GM23338 (cell line): ENCODE data around the gene ABCA7.

Source experiments
- CREB1 ChIP-seq: fragments of 250-450 bp; sonication (Bioruptor Pico); IDR thresholded peaks from 2 replicates; pipeline ENCODE4 v1.5.0; 2020; ENCODE audit warnings: low read depth, mild to moderate bottlenecking, moderate library complexity
- CTCF ChIP-seq, 2 experiments: fragments of 200-600 bp in 1 of 2; sonication (generic) in 1 of 2; conservative IDR thresholded peaks; 2 replicates each; pipeline versions ENCODE4 v1.5.1 to v1.6.1; 2016 to 2017; ENCODE audit warnings: antibody characterized with exemption in 2 of 2, low read depth in 2 of 2, mild to moderate bottlenecking in 2 of 2, moderate library complexity in 1 of 2
- ETS1 ChIP-seq: IDR thresholded peaks from 2 replicates; pipeline ENCODE4 v1.6.1; 2016; ENCODE audit warnings: antibody characterized with exemption
- EZH2 ChIP-seq: fragments of 200-600 bp; sonication (generic); IDR thresholded peaks from one replicate; pipeline ENCODE4 v1.8.0; 2017; ENCODE audit warnings: antibody characterized with exemption, mild to moderate bottlenecking, low read depth; ENCODE audit not compliant: unreplicated experiment
- EZH2phosphoT487 ChIP-seq: fragments of 200-600 bp; sonication (generic); IDR thresholded peaks from one replicate; pipeline ENCODE4 v1.8.1; 2018; ENCODE audit warnings: antibody characterized with exemption; ENCODE audit not compliant: unreplicated experiment
- JUNB ChIP-seq: IDR thresholded peaks from one replicate; pipeline ENCODE4 v1.6.1; 2016; ENCODE audit warnings: antibody characterized with exemption; ENCODE audit not compliant: unreplicated experiment
- POLR2AphosphoS5 ChIP-seq: IDR thresholded peaks from 2 replicates; pipeline ENCODE4 v1.6.1; 2016; ENCODE audit warnings: antibody characterized with exemption, low read depth
- REST ChIP-seq: IDR thresholded peaks from one replicate; pipeline ENCODE4 v1.6.1; 2018; ENCODE audit warnings: antibody characterized with exemption; ENCODE audit not compliant: unreplicated experiment
- STAT1 ChIP-seq: IDR thresholded peaks from one replicate; pipeline ENCODE4 v1.6.1; 2016; ENCODE audit warnings: antibody characterized with exemption; ENCODE audit not compliant: unreplicated experiment
- ZNF114 ChIP-seq: fragments of 250-450 bp; sonication (Bioruptor Pico); IDR thresholded peaks from 2 replicates; pipeline ENCODE4 v1.5.0; 2020; ENCODE audit warnings: mild to moderate bottlenecking, moderate library complexity
- ZNF462 ChIP-seq: fragments of 250-450 bp; sonication (Bioruptor Pico); IDR thresholded peaks from 2 replicates; pipeline ENCODE4 v1.5.0; 2020; ENCODE audit warnings: mild to moderate bottlenecking, moderate library complexity

- TF ChIP-seq POLR2AphosphoS5 = peak; percentile 76
- no peak; the same call in 1 of the 2 replicates for TF ChIP-seq ETS1
- TF ChIP-seq ZNF462 (CRISPR knock-in tag) = no peak
- TF ChIP-seq CTCF (conservative IDR thresholded peaks at IDR 0.05; ENCODE audit: low read depth in 2 of 2) = no peak
- no peak for TF ChIP-seq EZH2phosphoT487
- no peak for TF ChIP-seq EZH2
- TF ChIP-seq CREB1 (CRISPR knock-in tag) = peak; percentile 64; the same call in 1 of the 2 replicates
- TF ChIP-seq ZNF114 (CRISPR knock-in tag) = no peak
- TF ChIP-seq REST = no peak
- no peak for TF ChIP-seq JUNB
- no peak for TF ChIP-seq STAT1
Observed at GRCh38 chr19:1020868-1021425, 19.0 kb upstream of the ABCA7 start, which contains the start of gene TMEM259.
